AG04450 (cell line): Measurements from ENCODE around the gene RBM24. TPM values are rescaled to one million over a fixed set of nuclear protein-coding genes. Genes with fewer than 3 reads are reported as not detected.

ENCODE experiments used
- CTCF ChIA-PET: fragments of 300-600, 350-600 bp; formaldehyde crosslinking; extraction: SDS; loops from one replicate; lab custom pipeline; 2022; ENCODE audit warnings: antibody characterized with exemption, inconsistent platforms; lab: Charles Lee
- POLR2A ChIA-PET: fragments of 350-600 bp; formaldehyde crosslinking; extraction: SDS; loops from one replicate; lab custom pipeline; 2021; ENCODE audit warnings: antibody characterized with exemption, inconsistent platforms; lab: Yijun Ruan, JAX
- DNase-seq: peaks from one replicate; pipeline ENCODE4 v3.0.0-alpha.2; 2011; ENCODE audit warnings: low read depth, low spot score
- H3K27ac ChIP-seq: one replicate; pipeline ENCODE4 v1.5.1; 2012; ENCODE audit warnings: low read depth, low read length, control low read depth
- H3K27me3 ChIP-seq: one replicate; pipeline ENCODE4 v1.6.0; 2012; ENCODE audit warnings: low read length; ENCODE audit not compliant: control insufficient read depth, insufficient read depth
- H3K4me3 ChIP-seq: 2 replicates; pipeline ENCODE4 v1.5.1; 2011; ENCODE audit warnings: mild to moderate bottlenecking, low read depth, low read length, control low read depth
- H3K9me3 ChIP-seq: 2 replicates; pipeline ENCODE4 v1.5.1; 2012; ENCODE audit warnings: low read length; ENCODE audit not compliant: control insufficient read depth, insufficient read depth
- polyA plus RNA-seq: library from polyadenylated mRNA; depleted of rRNA; stranded (reverse); fragments of >200 nt; gene quantifications from 2 replicates; pipeline ENCODE4 v1.2.3, GENCODE V29; 2011
- TF ChIP-seq, protein P1 (sequence below): IDR thresholded peaks from 2 replicates; pipeline ENCODE4 v1.5.1; 2011; ENCODE audit warnings: low read depth, low read length, control low read depth, inconsistent platforms

RBM24 gene
- polyA plus RNA-seq, 1 experiment: 11.3 TPM

DNA sequence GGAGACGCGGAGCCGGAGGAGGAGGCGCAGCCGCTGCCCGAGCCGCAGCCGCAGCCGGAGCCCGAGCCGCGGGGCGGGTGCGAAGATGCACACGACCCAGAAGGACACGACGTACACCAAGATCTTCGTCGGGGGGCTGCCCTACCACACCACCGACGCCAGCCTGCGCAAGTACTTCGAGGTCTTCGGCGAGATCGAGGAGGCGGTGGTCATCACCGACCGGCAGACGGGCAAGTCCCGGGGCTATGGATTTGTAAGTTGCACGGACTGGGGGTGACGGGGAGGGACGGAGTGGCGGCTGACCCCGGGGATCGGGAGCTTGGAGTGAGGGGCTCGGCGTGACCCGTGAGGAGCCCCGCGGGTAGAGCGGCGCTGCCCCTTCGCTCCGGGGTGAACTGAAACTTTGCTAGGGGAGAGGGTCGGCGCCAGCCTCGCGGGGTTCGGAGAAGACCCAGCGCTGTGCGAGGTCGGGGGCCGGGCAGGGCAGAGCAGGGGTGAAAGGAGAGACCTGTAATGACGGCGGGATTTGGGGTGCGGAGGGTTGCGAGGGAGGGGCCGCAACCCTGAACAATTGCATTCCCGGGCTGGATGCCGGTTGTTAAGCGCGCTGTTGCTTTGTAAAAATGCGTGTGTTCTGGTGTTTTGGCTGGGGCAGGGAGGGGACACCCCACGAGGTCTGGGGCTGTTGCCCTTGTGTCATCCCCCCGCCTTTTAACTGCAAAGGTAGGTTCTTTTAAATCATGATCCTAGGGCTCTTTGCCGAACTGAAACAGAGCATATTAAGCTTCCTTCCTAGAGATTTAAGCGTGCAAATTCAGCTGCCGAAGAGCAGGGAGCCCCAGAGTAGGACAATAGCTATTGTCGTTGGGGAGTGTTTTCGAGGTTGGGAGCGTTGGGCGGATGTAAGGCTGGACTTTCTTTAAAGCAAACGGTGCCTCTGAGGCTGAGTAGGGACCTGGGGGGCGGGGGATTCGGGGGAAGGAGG lies 628 bp downstream of the RBM24 start:
- Histone ChIP-seq H3K27ac (peak overlapping the region; percentile 25), H3K9me3 (no peaks in the 10 kb centered on the region; the same call in 1 of the 2 replicates), H3K27me3 (no peaks in the 10 kb centered on the region), H3K4me3 (peak overlapping the region; percentile 91)
- ChIA-PET CTCF (interaction anchor here (0.9 to 1.5 kb wide), 2 partner anchors 50 to 302 kb away, joined by 8 read pairs; no protein-coding TSS in a partner anchor), POLR2A (interaction anchor here (0.5 to 1.1 kb wide), 2 partner anchors 23 to 43 kb away, joined by 3 to 7 read pairs; no protein-coding TSS in a partner anchor)
- DNase-seq: no peak
- TF ChIP-seq, protein P1, sequence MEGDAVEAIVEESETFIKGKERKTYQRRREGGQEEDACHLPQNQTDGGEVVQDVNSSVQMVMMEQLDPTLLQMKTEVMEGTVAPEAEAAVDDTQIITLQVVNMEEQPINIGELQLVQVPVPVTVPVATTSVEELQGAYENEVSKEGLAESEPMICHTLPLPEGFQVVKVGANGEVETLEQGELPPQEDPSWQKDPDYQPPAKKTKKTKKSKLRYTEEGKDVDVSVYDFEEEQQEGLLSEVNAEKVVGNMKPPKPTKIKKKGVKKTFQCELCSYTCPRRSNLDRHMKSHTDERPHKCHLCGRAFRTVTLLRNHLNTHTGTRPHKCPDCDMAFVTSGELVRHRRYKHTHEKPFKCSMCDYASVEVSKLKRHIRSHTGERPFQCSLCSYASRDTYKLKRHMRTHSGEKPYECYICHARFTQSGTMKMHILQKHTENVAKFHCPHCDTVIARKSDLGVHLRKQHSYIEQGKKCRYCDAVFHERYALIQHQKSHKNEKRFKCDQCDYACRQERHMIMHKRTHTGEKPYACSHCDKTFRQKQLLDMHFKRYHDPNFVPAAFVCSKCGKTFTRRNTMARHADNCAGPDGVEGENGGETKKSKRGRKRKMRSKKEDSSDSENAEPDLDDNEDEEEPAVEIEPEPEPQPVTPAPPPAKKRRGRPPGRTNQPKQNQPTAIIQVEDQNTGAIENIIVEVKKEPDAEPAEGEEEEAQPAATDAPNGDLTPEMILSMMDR: no peak

DNA sequence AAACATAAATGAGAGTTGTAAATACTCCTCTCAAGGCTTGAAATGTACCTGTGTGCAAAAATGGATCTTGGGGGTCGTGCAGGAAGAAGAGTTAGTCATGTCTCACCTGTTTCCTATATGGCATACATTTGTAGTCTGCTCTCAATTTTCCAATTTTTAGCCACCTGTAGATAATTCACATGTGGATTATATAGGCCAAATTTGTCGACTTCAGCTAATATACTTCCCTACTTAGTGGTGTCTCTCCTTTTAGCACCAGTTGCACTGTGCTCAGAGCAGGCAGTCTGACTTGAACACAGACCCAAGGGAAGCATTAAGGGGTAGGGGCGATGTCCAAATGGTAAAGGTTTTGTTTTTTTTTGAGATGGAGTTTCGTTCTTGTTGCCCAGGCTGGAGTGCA lies 1.9 kb downstream of the RBM24 start:
- CTCF ChIA-PET: no interaction called here
- Histone ChIP-seq H3K9me3 (no peaks in the 10 kb centered on the region; the same call in 1 of the 2 replicates), H3K27me3 (no peaks in the 10 kb centered on the region), H3K27ac (no peak overlapping the region), H3K4me3 (peak overlapping the region; percentile 91)
- POLR2A ChIA-PET: no interaction called here
- TF ChIP-seq, protein P1: no peak
- no peak for DNase-seq

DNA sequence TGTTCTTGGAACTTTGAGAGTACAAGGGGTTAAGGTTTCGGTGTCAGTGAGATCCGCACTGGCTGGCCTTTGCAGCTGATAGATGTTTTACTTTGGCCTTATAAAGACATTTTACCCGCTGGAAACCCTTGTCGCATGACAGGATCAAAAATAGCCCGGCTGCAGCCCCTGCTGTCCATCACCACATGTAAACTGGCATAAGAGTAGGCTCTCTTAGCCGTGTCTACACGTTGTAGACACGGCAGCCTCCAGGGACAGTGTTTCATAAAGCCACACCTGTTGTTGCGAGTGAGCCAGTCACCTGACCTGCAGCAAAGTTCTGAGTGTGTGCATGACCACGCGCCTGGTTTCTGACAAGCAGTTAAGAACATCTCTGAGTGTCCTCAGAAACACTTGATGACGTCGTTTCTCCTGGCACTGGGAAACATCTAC lies 8.5 kb downstream of the RBM24 start:
- TF ChIP-seq, protein P1: no peak
- CTCF ChIA-PET: no interaction called here

DNA sequence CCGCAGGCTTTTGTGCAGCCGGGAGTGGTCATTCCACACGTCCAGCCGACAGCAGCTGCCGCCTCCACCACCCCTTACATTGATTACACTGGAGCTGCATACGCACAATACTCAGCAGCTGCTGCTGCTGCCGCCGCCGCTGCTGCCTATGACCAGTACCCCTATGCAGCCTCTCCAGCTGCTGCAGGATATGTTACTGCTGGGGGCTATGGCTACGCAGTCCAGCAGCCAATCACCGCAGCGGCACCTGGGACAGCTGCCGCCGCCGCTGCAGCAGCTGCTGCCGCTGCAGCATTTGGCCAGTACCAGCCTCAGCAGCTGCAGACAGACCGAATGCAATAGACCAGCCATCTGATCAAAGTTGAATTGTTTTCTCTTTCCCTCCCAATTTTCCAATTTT lies 10.6 kb downstream of the RBM24 start:
- Histone ChIP-seq H3K27me3 (no peaks in the 10 kb centered on the region), H3K27ac (no peak overlapping the region), H3K9me3 (no peaks in the 10 kb centered on the region), H3K4me3 (no peak overlapping the region)
- CTCF ChIA-PET: no interaction called here
- TF ChIP-seq, protein P1: no peak
- no peak for DNase-seq
- POLR2A ChIA-PET: no interaction called here

More for the DNA sequence above, 8.5 kb downstream of the RBM24 start:
- POLR2A ChIA-PET: no interaction called here
- no peaks in the 10 kb centered on the region for H3K27me3 ChIP-seq
- no peaks in the 10 kb centered on the region for H3K9me3 ChIP-seq
- H3K27ac ChIP-seq: no peak overlapping the region
- no peak for DNase-seq
- H3K4me3 ChIP-seq: no peak overlapping the region
